Measurements from ENCODE around the gene TMEFF2. TPM values are rescaled to one million over a fixed set of nuclear protein-coding genes. Genes with fewer than 3 reads are reported as not detected.

TMEFF2 gene
- total and polyA plus RNA-seq, 2 of the 8 experiments (the other 6 are each of a cell fraction or from before 2014, with no cell fraction given), result 0.91 to 3.7 TPM

- POLR2A ChIA-PET (ENCODE audit: partially characterized antibody), result no interaction called here
- H2BK120ac ChIP-seq (replicated peaks; ENCODE audit: low read depth, low read length), result no peak overlapping the region
- no peak overlapping the region for H3K56ac ChIP-seq (replicated peaks; ENCODE audit: insufficient read length, low read depth, low read length)
- no peaks in the 10 kb centered on the region for H3K36me3 ChIP-seq (ENCODE audit: control insufficient read depth in 2 of 4, insufficient read depth in 4 of 4, low read length in 3 of 4)
- no peak overlapping the region for H3K4ac ChIP-seq (replicated peaks; ENCODE audit: insufficient read length, low read depth, low read length)
- H2BK20ac ChIP-seq (ENCODE audit: low read length), result no peak overlapping the region
- H3K4me1 ChIP-seq (replicated peaks in 1 of 4; ENCODE audit: control insufficient read depth in 3 of 4, insufficient read depth in 4 of 4, low read length in 3 of 4), result peaks cover 0 to 10% (median 5%) of the 10 kb centered on the region in 4 experiments; a peak in 5 of 7 replicates
- no peak overlapping the region for H3K9ac ChIP-seq (replicated peaks in 1 of 4; ENCODE audit: extremely low read depth in 1 of 4, low read depth in 3 of 4, low read length in 3 of 4)
- no peak overlapping the region for H2BK5ac ChIP-seq (ENCODE audit: low read depth, low read length)
- H3K9me3 ChIP-seq (ENCODE audit: insufficient read depth in 2 of 2, low read depth in 1 of 2, low read length in 1 of 2), result no peaks in the 10 kb centered on the region
- H3K18ac ChIP-seq (ENCODE audit: extremely low read depth, low read length), result no peak overlapping the region
- H2BK15ac ChIP-seq (ENCODE audit: low read length), result no peak overlapping the region
- no peak overlapping the region for H3K4me3 ChIP-seq (ENCODE audit: extremely low read depth in 1 of 4, insufficient read depth in 2 of 4, low read depth in 3 of 4, low read length in 4 of 4)
- H2BK12ac ChIP-seq (ENCODE audit: low read depth, low read length), result no peak overlapping the region
- 93% methylated on average over 3 of the region's 3 CpGs; no CpG with 5 or more reads in 1 of the 2 experiments for WGBS, 2 experiments (ENCODE audit: extremely low coverage in 1 of 2, insufficient coverage in 1 of 2, insufficient read length in 1 of 2, insufficient replicate concordance in 2 of 2, low coverage in 1 of 2, low lambda C conversion rate in 2 of 2, missing lambda C conversion rate in 1 of 2)
- no peak overlapping the region for H4K91ac ChIP-seq (replicated peaks; ENCODE audit: insufficient read length, low read length)
- no peak overlapping the region for H2AFZ ChIP-seq (ENCODE audit: low read length)
- CTCF ChIA-PET (ENCODE audit: partially characterized antibody), result interaction anchor here (0.8 to 2.7 kb wide), 9 partner anchors 9 to 218 kb away, joined by 3 to 10 read pairs (median 3); no protein-coding TSS in a partner anchor
- H2AK5ac ChIP-seq (ENCODE audit: low read depth, low read length), result no peak overlapping the region
- H4K20me1 ChIP-seq (replicated peaks in 1 of 2; ENCODE audit: control insufficient read depth in 1 of 2, insufficient read depth in 2 of 2, low read length in 2 of 2), result no peaks in the 10 kb centered on the region
- H4K5ac ChIP-seq (ENCODE audit: insufficient read length, low read depth, low read length), result no peak overlapping the region
- no peak overlapping the region for H3K4me2 ChIP-seq (ENCODE audit: insufficient read depth in 1 of 2, low read depth in 2 of 2, low read length in 2 of 2)
- H3K23me2 ChIP-seq (ENCODE audit: low read depth, low read length), result no peaks in the 10 kb centered on the region; the same call in 1 of the 2 replicates
- no peak overlapping the region; the same call in 1 of the 2 replicates for H3K27ac ChIP-seq (ENCODE audit: low read depth, low read length)
- no peak overlapping the region for H3K23ac ChIP-seq (ENCODE audit: insufficient read length)
- FAIRE-seq (no peak), DNase-seq (ENCODE audit: low read depth in 1 of 2, low spot score in 2 of 2) (no peak)
- H4K8ac ChIP-seq (ENCODE audit: extremely low read depth, insufficient read depth, low read length), result no peak overlapping the region
- H3K79me1 ChIP-seq (ENCODE audit: low read depth, low read length), result no peaks in the 10 kb centered on the region
- peaks cover 0 to 1% (median 0%) of the 10 kb centered on the region in 4 experiments; a peak in 1 of 7 replicates for H3K27me3 ChIP-seq (replicated peaks in 1 of 4; ENCODE audit: control insufficient read depth in 3 of 4, extremely low read depth in 1 of 4, insufficient read depth in 3 of 4, low read length in 3 of 4)
- H3K14ac ChIP-seq (ENCODE audit: insufficient read length), result no peak overlapping the region
- no peaks in the 10 kb centered on the region for H3K79me2 ChIP-seq (ENCODE audit: control insufficient read depth in 1 of 2, insufficient read depth in 2 of 2, low read length in 2 of 2)
- TF ChIP-seq RXRA (IDR thresholded peaks at IDR 0.05; ENCODE audit: insufficient read depth, low read depth, low read length), result no peak
- no peak for TF ChIP-seq NANOG (IDR thresholded peaks at IDR 0.05; ENCODE audit: insufficient read depth, low read depth, low read length, poor library complexity, severe bottlenecking)
- no peak for TF ChIP-seq KDM1A (IDR thresholded peaks at IDR 0.05; ENCODE audit: borderline replicate concordance, low read length)
- no peak for TF ChIP-seq ATF3 (IDR thresholded peaks at IDR 0.05; ENCODE audit: insufficient read depth, low read depth, low read length)
- TF ChIP-seq JUND (IDR thresholded peaks at IDR 0.05; ENCODE audit: low read length), result no peak
- TF ChIP-seq BCL11A (IDR thresholded peaks at IDR 0.05; ENCODE audit: low read depth in 2 of 2, low read length in 2 of 2), result no peak
- TF ChIP-seq PHF8 (conservative IDR thresholded peaks at IDR 0.05; ENCODE audit: low read depth, low read length), result no peak
- no peak for TF ChIP-seq SP1 (IDR thresholded peaks at IDR 0.05; ENCODE audit: low read depth, low read length)
- no peak for TF ChIP-seq CHD2 (IDR thresholded peaks at IDR 0.05; ENCODE audit: low read length)
- no peak for TF ChIP-seq BRCA1 (IDR thresholded peaks at IDR 0.05; ENCODE audit: low read depth, low read length)
- no peak for TF ChIP-seq CBX8 (IDR thresholded peaks at IDR 0.05; ENCODE audit: borderline replicate concordance, low read depth, low read length)
- no peak for TF ChIP-seq SP4 (IDR thresholded peaks at IDR 0.05; ENCODE audit: low read length)
- no peak for TF ChIP-seq TBP (IDR thresholded peaks at IDR 0.05; ENCODE audit: low read depth, low read length)
- TF ChIP-seq SIX5 (IDR thresholded peaks at IDR 0.05; ENCODE audit: low read depth, low read length), result no peak
- no peak for TF ChIP-seq GTF2F1 (IDR thresholded peaks at IDR 0.05; ENCODE audit: borderline replicate concordance, low read depth, low read length)
These were observed 163.9 kb downstream of the TMEFF2 start for GRCh38 chr2:192030856-192031255.

Measured in H1 (cell line).